ENCODE results near the gene GNAI2. TPM values are rescaled to one million over a fixed set of nuclear protein-coding genes. Genes with fewer than 3 reads are reported as not detected.
A peak's percentile ranks its signal among the peaks of the same experiment; 100 is the strongest.
"Not testable (repeated sequence)": the region's sequence is repeated elsewhere in the genome, so short reads cannot be mapped to it uniquely, and the experiment has no call there.

Gene GNAI2
- total RNA-seq, 2 donors from 2014 or later, result 179 to 181 TPM

DNA sequence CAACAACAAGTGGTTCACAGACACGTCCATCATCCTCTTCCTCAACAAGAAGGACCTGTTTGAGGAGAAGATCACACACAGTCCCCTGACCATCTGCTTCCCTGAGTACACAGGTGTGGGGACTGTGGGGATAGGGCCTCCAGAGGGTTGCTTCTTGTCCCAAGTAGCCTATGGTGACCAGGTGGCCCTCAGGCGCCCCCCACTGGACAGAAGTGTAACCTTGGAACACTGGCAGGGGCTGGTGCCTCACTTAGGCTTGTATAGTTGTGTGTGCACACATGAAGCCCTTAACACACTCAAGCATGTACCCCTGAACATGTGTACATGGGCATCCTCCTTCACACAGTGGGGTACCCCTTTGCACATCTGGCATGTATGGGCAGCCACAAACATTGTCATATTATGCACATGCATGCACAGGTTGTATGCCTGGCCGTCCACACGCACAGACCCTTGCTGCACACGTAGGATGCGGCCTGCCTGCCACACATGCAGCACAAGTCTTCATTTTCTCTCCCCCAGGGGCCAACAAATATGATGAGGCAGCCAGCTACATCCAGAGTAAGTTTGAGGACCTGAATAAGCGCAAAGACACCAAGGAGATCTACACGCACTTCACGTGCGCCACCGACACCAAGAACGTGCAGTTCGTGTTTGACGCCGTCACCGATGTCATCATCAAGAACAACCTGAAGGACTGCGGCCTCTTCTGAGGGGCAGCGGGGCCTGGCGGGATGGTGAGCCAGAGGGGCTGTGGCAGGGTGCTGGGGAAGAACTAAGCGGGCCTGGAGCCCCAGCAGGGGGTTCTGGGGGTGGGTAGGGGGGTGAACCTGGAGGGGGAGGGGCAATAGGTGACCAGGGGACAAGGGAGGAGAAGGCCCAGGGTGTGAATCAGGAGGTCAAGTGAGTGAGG, 21.2 kb downstream of the GNAI2 start:
- ATAC-seq, result no peak
- intact Hi-C loops (cut with DNase I), result no loop called here
- DNase-seq, result no peak

DNA sequence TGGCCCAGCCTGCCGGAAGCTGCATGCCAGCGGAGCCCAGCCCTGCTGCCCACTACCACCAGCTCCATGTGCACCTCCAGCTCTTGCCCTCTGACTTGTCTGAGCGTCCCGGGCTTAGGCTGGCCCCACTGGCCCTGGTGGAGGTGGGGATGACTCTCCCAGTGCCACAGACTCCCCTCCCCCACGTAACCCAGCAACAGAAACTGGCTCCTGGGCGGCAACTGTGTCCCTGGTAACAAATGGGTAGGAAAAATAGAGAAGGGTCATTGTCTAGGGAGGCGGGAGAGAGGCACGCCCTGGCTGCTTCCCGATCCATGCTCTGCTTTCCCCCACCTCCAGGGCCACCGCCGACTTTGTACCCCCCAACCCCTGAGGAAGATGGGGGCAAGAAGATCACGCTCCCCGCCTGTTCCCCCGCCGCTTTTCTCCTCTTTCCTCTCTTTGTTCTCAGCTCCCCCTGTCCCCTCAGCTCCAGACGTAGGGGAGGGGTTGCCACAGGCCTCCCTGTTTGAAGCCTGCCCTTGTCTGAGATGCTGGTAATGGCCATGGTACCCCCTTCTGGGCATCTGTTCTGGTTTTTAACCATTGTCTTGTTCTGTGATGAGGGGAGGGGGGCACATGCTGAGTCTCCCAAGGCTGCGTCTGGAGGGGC, 22.2 kb downstream of the GNAI2 start:
- DNase-seq (no peak), ATAC-seq (no peak)
- intact Hi-C loops (cut with DNase I), result no loop called here

GRCh38 chr3:50258979-50259378, 23.0 kb downstream of the GNAI2 start:
- DNase-seq, result no peak
- intact Hi-C loops (cut with DNase I), result no loop called here
- ATAC-seq, result no peak

GRCh38 chr3:50259432-50260026, 23.5 kb downstream of the GNAI2 start:
- intact Hi-C loops (cut with DNase I), result no loop called here
- DNase-seq (no peak), ATAC-seq (peak in 1 of 2 donors; percentile 1)

DNA sequence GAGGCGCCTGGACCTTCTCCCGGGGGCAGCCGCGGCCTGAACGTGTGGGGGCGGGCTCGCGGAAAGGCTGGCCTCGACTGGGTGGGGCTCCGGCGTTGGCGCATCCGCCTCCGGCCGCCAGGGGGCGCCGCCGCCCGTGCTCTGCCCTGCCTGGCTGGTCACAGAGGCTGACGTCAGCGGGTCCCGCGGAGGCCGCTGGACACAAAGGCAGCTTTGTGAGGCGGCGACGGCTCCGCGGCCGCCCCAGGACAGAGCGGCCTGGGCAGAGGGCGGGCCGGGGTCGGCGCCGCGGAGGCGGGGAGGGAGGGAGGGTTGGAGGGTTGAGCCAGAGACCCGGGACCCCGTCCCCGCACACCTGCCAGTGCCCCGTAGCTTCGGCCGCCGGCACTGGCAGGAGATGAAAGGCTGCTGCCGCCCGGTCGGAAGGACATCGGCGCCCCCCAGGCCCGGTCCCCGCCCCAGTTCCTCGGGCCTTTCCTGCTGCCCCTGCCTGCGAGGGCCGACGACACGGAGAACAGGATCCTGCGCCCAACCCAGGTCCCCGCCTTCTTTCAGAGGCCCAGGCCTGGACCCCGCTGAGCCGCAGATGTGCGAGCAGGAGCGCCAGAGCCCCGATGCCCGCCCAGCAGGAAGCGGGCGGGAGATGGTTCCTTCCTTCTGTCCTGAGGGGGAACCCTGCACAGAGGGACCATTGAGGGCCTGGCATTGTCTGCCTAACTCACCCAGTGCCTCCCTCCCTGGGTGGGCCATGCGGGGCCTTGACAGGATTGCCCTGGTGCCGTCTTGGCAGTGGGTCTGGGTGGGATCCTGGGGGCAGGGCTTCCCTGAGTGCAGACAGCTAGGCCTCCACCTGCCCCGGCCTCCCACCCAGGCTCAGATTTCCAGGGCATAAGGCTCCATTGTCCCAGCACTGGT, 24.3 kb downstream of the GNAI2 start:
- peak; percentile 79 to 87 for ATAC-seq
- intact Hi-C loops (cut with DNase I), result no loop called here
- DNase-seq, result peak; percentile 96

- intact Hi-C loops (cut with DNase I), result no loop called here
- DNase-seq, result no peak
- no peak for ATAC-seq
Measured at GRCh38 chr3:50260942-50261441, 25.0 kb downstream of the GNAI2 start.

GRCh38 chr3:50261505-50261904, 25.5 kb downstream of the GNAI2 start:
- ATAC-seq, result no peak
- intact Hi-C loops (cut with DNase I), result no loop called here
- no peak for DNase-seq

GRCh38 chr3:50262200-50262599, 26.2 kb downstream of the GNAI2 start:
- intact Hi-C loops (cut with DNase I); ATAC-seq; DNase-seq: not testable (repeated sequence)

DNA sequence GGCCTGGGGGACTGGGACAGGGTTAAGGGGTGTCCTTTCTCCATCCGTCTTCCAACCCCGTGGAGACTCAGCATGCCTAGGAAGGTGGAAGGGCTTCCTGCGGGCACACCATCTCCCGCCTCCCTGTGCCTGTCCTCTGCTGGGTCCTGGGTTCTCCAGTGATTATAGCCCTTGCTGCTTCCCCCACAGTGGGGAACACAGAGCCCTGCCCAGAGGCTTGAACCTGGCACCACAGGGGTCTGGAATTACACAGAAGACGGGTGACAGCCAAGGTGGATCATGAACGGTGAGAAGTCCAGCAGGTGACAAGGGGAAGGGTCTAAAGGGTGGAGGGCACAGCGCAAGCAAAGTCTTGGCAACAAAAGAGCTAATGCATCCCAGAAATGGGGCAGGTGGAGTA, 26.8 kb downstream of the GNAI2 start:
- intact Hi-C loops (cut with DNase I), result no loop called here
- ATAC-seq (no peak), DNase-seq (no peak)

GRCh38 chr3:50263478-50264382, 27.7 kb downstream of the GNAI2 start:
- ATAC-seq, result no peak
- no peak for DNase-seq
- intact Hi-C loops (cut with DNase I), result no loop called here

DNA sequence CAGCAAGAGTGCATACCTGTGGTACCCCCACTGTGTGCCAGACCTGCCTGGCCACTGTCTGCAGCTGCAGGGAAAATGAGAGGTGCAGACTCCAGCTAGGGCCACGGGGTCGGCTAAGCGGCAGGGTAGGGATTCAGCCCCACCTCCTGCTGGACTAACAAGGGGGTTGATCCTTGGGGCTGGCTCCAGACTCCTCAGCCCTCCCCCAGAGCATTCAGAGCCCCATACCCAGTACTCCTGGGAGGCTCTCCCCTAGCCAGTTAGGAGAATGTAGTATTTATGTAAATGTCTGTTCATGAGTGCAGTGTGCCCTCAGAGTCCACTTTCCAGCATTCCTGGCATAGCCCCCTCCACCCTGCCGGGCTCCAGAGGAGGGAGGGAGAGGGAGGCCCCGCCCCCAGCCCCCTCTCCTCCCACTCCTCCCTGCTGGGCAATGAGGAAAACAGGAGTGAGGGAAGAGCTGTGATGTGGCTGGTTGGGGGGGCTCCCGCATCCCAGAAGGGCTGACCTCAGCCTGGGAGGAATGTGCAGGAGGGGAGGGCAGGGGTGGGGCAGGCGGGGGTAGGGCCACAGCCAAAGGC, 28.5 kb downstream of the GNAI2 start:
- ATAC-seq (peak; percentile 53 to 64), DNase-seq (peak; percentile 72)
- intact Hi-C loops (cut with DNase I), result no loop called here

DNA sequence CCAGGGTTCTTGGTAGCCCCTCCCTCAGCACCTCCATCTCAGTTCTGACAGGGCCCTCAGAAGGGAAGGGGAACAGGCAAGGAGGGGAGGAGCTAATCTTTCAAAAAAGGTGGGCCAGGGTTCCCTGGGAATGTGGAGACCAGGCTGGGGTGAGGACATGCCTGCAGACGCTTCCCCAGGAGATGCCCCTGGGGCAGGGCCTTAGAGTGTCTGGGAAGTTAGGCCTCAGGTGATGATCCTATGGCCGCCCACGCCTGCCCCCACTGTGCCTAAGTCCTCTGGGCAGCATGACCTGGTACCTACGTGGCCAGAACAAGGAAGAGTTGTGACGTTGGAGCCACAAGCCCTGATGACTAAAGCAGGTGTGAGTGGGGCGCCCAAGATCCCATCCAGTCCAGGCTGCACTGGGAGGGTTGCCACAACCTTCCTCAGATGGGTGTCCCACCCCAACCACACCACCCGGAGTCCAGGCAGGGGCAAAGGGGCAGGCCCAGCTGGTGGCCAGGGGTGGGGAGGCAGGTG, 29.0 kb downstream of the GNAI2 start:
- intact Hi-C loops (cut with DNase I), result no loop called here
- DNase-seq (no peak), ATAC-seq (no peak)

- ATAC-seq (no peak), DNase-seq (no peak)
- intact Hi-C loops (cut with DNase I), result no loop called here
Measured at GRCh38 chr3:50265571-50265970, 29.6 kb downstream of the GNAI2 start.

GRCh38 chr3:50266017-50266416, 30.0 kb downstream of the GNAI2 start:
- no peak for DNase-seq
- intact Hi-C loops (cut with DNase I), result no loop called here
- ATAC-seq, result no peak

DNA sequence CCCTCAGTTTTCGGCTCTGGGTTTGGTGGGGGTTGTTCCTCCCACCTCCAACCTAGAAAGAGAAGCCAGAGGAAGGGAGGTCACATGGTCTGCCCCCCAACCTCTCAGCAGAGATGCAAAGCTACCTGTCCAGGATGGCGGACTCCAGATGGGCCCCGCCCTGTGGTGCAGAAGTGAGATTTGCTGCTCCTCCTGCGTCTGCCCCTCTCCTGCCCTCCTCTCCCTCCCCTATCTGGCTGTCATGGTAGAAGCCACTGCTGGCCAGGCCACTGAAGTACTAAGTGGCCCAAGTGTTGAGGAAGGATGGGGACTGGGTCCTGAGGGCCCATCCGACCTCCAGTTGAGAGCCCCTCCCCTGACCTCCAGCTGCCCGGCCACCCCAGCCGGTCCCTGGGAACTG, 30.8 kb downstream of the GNAI2 start:
- no peak for ATAC-seq
- DNase-seq, result no peak
- intact Hi-C loops (cut with DNase I), result no loop called here

GRCh38 chr3:50267280-50267913, 31.4 kb downstream of the GNAI2 start:
- ATAC-seq (peak; percentile 36 to 40), DNase-seq (peak; percentile 78)
- intact Hi-C loops (cut with DNase I), result no loop called here

DNA sequence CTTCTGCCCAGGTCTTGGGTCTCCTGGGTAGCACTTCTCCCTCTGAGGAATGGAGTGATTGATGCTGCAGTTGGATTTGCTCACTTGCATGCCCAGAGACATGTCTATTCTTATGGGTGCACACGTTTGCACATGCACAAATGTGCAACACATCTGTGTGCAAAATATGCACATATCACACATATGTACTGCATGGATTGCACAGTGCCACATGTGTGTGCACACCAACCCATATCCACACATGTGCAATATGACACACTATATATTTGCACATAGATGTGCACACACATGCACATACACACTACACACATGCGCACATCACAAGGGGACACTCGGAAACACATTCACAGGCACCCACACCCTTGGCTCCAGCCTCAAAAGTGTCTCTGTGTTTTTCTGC, 32.3 kb downstream of the GNAI2 start:
- ATAC-seq (no peak), DNase-seq (no peak)
- intact Hi-C loops (cut with DNase I), result no loop called here
